Mucosa of rectum (tissue), 2 donors: Measurements from ENCODE around the gene IRGC.

ENCODE experiments used
- H3K27ac ChIP-seq, 2 donors: one replicate each; pipeline ENCODE4 v1.7.0; 2013; ENCODE audit warnings: inconsistent platforms in 2 of 2, low read depth in 2 of 2, low read length in 2 of 2
- H3K27me3 ChIP-seq, 2 donors: one replicate each; pipeline ENCODE4 v1.7.0; 2013; ENCODE audit warnings: low read length in 2 of 2; ENCODE audit not compliant: control insufficient read depth in 2 of 2, insufficient read depth in 2 of 2
- H3K36me3 ChIP-seq, 2 donors: one replicate each; pipeline ENCODE4 v1.7.0; 2013; ENCODE audit warnings: low read length in 2 of 2; ENCODE audit not compliant: control insufficient read depth in 2 of 2, insufficient read depth in 2 of 2
- H3K4me1 ChIP-seq, 2 donors: one replicate each; pipeline ENCODE4 v1.7.0; 2013; ENCODE audit warnings: low read length in 2 of 2, mild to moderate bottlenecking in 1 of 2; ENCODE audit not compliant: control insufficient read depth in 2 of 2, insufficient read depth in 2 of 2
- H3K4me3 ChIP-seq, 2 donors: one replicate each; pipeline ENCODE4 v1.7.0; 2013; ENCODE audit warnings: low read length in 2 of 2
- H3K9ac ChIP-seq, 2 donors: one replicate each; pipeline ENCODE4 v1.7.0; 2013; ENCODE audit warnings: low read length in 2 of 2, low read depth in 1 of 2, mild to moderate bottlenecking in 1 of 2
- H3K9me3 ChIP-seq, 2 donors: one replicate each; pipeline ENCODE4 v1.7.0; 2013; ENCODE audit warnings: low read length in 2 of 2; ENCODE audit not compliant: control insufficient read depth in 2 of 2
- donor health status: healthy.
- donor health status: Normal muscosa, but diverticular disease.

IRGC gene

DNA sequence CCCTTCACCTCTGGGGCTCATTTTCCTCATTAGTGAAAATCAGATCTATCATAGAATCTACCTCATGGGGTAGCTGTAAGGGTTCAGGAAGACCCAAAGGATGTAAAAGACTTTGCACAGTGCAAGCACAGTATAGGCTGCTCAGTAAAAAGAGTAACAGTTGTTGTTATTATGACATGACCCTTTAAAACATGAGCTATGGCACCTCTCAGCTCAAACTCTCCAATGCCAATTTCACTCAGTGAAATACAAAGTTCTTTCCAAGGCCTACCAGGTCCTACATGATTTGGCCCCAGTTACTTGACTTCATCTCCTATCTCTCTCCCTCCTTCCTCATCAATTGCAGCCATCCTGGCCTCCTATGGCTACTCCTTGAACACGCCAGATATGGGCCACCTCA is 34.0 kb downstream of the IRGC start:
- no peak overlapping the region for H3K9ac ChIP-seq
- H3K9me3 ChIP-seq, result no peaks in the 10 kb centered on the region
- peaks cover 20 to 22% of the 10 kb centered on the region in 2 donors for H3K4me1 ChIP-seq
- no peak overlapping the region for H3K27ac ChIP-seq
- H3K36me3 ChIP-seq, result peaks cover 44 to 52% of the 10 kb centered on the region in 2 donors
- no peak overlapping the region for H3K4me3 ChIP-seq
- H3K27me3 ChIP-seq, result no peaks in the 10 kb centered on the region

DNA sequence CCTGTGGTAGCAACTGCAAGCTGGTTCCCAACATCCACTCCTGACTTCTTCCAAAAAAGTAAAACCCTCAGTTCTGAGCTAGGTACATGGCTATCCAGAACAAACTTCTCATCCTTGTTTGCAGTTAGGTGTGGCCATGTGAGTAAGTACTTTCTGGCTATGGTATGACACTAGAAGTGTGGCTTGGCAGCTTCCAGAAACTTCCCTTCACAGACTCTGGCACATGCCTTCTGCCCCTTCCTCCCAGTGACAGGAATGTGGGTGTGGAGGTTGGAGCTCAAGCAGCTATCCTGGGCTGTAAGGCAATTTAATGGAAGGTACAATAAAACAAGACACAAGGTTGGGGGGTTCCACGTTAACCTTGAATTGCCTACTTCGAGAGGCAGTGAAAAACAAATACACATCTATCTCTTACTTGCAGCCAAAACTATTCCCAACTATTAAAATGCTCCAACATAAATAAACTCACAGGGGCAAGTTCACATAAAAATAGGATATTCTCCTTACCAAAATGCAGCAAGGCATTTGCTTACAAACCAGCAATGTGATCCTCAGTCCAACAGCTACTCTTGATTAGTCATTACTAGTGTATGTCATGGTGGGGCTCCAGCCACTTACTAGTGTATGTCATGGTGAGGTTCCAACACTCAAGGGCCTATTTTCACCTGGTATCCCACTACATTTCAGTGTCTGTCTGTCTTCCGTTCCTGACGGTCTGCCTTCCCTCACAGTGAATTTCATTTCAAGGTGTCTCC is 35.8 kb downstream of the IRGC start:
- H3K9ac ChIP-seq, result no peak overlapping the region

GRCh38 chr19:43752287-43752875 is 36.5 kb downstream of the IRGC start:
- Histone ChIP-seq H3K9me3 (no peaks in the 10 kb centered on the region), H3K36me3 (peaks cover 26 to 35% of the 10 kb centered on the region in 2 donors), H3K9ac (no peak overlapping the region), H3K27me3 (no peaks in the 10 kb centered on the region), H3K4me1 (peaks cover 33 to 35% of the 10 kb centered on the region in 2 donors), H3K4me3 (no peak overlapping the region), H3K27ac (no peak overlapping the region)

More for the DNA sequence above, 35.8 kb downstream of the IRGC start:
- H3K27me3 ChIP-seq, result no peaks in the 10 kb centered on the region
- H3K27ac ChIP-seq, result no peak overlapping the region
- peaks cover 33 to 34% of the 10 kb centered on the region in 2 donors for H3K4me1 ChIP-seq
- H3K9me3 ChIP-seq, result no peaks in the 10 kb centered on the region
- H3K4me3 ChIP-seq, result no peak overlapping the region
- peaks cover 34 to 42% of the 10 kb centered on the region in 2 donors for H3K36me3 ChIP-seq

DNA sequence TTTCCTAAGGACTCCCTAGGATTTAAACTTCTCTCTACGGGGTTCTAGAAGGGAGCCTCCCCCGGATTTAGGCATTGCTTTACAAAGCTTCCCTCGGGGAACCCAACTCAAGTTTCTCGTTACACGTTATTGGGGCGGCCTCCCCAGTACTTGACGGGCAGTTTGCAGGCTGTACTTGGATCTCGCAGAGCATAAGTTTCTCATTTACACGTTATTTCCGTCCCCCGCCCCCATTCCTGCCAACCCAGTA is 38.3 kb downstream of the IRGC start:
- H3K4me1 ChIP-seq, result peaks cover 33 to 35% of the 10 kb centered on the region in 2 donors
- H3K36me3 ChIP-seq, result peaks cover 18 to 19% of the 10 kb centered on the region in 2 donors
- H3K27me3 ChIP-seq, result no peaks in the 10 kb centered on the region
- peak overlapping the region; percentile 100 for H3K27ac ChIP-seq
- H3K9ac ChIP-seq, result peak overlapping the region; percentile 89 to 96
- H3K9me3 ChIP-seq, result no peaks in the 10 kb centered on the region
- H3K4me3 ChIP-seq, result peak overlapping the region; percentile 89 to 91

DNA sequence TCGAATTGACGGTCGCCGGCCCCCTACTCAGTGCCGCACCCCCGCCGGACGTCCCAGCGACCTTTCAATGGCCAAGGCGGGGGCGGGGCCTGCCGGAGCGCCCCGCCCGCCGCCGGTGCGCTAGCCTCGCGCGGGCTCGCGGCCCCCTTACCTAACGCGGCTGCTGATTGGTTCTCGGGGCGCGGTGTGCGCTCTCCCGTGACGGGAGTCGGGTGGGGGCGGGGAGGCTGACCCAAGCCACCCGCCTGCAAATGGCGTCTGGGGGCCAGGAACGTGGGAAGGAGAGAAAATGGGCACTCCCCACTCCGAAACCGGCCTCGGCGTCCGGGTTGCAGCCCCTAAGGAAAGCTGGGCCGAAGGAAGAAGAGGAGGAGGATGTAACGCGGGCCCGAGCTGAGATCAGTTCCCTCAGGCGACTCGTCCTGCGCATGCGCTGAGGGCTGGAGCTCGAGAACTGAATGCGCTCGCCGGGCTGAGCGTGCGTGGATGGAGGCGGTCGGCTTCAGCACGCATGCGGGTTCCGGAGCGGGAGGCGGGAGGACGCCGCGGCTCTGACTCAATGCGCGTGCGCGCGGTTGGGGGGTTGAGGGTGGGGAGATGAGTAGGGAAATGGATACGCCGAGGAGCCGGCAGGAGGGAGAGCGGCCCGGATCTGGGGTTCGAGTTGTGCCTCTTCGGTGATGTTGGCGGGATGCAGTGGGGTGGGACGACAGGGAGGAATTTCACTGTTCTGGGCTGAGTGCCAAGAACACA is 38.8 kb downstream of the IRGC start, which contains the start of gene SMG9:
Gene SMG9 (minus strand): TSS at position 460 of the 753 bp plus-strand sequence. CDS start 4,221 bp downstream, outside the sequence.
- Histone ChIP-seq H3K27ac (peak within 1 kb of the TSS; percentile 100), H3K4me1 (peaks cover 33 to 35% of the 10 kb centered on the region in 2 donors), H3K9me3 (no peaks in the 10 kb centered on the region), H3K27me3 (no peaks in the 10 kb centered on the region), H3K4me3 (peak within 1 kb of the TSS; percentile 89 to 91), H3K9ac (peak within 1 kb of the TSS; percentile 89 to 96), H3K36me3 (peaks cover 13 to 14% of the 10 kb centered on the region in 2 donors)

GRCh38 chr19:43755256-43755801 is 39.5 kb downstream of the IRGC start:
- peak overlapping the region; percentile 89 to 91 for H3K4me3 ChIP-seq
- peaks cover 33 to 35% of the 10 kb centered on the region in 2 donors for H3K4me1 ChIP-seq
- no peaks in the 10 kb centered on the region for H3K27me3 ChIP-seq
- H3K9ac ChIP-seq, result peak overlapping the region; percentile 89 to 96
- no peaks in the 10 kb centered on the region for H3K9me3 ChIP-seq
- H3K27ac ChIP-seq, result peak overlapping the region; percentile 100
- H3K36me3 ChIP-seq, result peaks cover 7 to 8% of the 10 kb centered on the region in 2 donors

GRCh38 chr19:43759515-43759914 is 43.6 kb downstream of the IRGC start:
- Histone ChIP-seq H3K36me3 (no peaks in the 10 kb centered on the region), H3K9me3 (no peaks in the 10 kb centered on the region), H3K9ac (no peak overlapping the region), H3K4me1 (peaks cover 16 to 19% of the 10 kb centered on the region in 2 donors), H3K27ac (no peak overlapping the region), H3K27me3 (no peaks in the 10 kb centered on the region), H3K4me3 (no peak overlapping the region)

DNA sequence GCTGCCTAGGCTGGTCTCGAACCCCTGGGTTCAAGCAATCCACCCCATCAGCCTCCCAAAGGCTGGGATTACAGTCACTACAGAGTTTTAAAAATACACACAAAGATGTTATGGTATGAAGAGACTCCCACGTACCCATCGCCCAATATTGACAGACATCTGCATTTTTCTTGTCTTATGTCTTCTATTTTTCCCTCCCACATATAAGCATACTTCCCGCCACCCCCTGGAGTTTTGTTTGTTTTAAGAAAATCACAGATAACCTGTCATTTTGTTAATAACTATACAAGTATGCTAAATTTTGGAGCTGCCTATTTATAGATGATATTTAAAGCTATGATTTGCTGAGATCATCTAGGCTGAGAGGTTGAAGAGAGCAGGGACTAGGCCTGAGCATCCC is 45.1 kb downstream of the IRGC start:
- H3K4me3 ChIP-seq, result no peak overlapping the region
- H3K27ac ChIP-seq, result no peak overlapping the region
- no peaks in the 10 kb centered on the region for H3K9me3 ChIP-seq
- H3K4me1 ChIP-seq, result peaks cover 14 to 19% of the 10 kb centered on the region in 2 donors
- H3K27me3 ChIP-seq, result no peaks in the 10 kb centered on the region
- H3K9ac ChIP-seq, result no peak overlapping the region
- H3K36me3 ChIP-seq, result no peaks in the 10 kb centered on the region

- no peak overlapping the region for H3K9ac ChIP-seq
- peaks cover 23 to 29% of the 10 kb centered on the region in 2 donors for H3K4me1 ChIP-seq
- no peak overlapping the region for H3K4me3 ChIP-seq
- no peaks in the 10 kb centered on the region for H3K9me3 ChIP-seq
- no peak overlapping the region for H3K27ac ChIP-seq
- no peaks in the 10 kb centered on the region for H3K27me3 ChIP-seq
- H3K36me3 ChIP-seq, result no peaks in the 10 kb centered on the region
Measured at GRCh38 chr19:43762814-43763213, 46.9 kb downstream of the IRGC start.
